Measurements from ENCODE around the gene PRR30. TPM values are rescaled to one million over a fixed set of nuclear protein-coding genes. Genes with fewer than 3 reads are reported as not detected.

The PRR30 gene
- total and polyA plus RNA-seq, 2 of the 4 experiments (the other 2 are of a cell fraction) = not detected

GRCh38 chr2:27147935-27148334 is 8.7 kb upstream of the PRR30 start:
- WGBS, 2 experiments (ENCODE audit: extremely low coverage in 2 of 2, insufficient read length in 1 of 2) = 90% methylated on average over 2 of the region's 8 CpGs; no CpG with 5 or more reads in 1 of the 2 experiments
- Histone ChIP-seq H3K23ac (ENCODE audit: low read depth, low read length) (no peak overlapping the region), H3K4ac (ENCODE audit: low read depth, low read length) (no peak overlapping the region), H3K14ac (replicated peaks; ENCODE audit: low read depth, low read length) (no peak overlapping the region), H3K4me1 (ENCODE audit: control insufficient read depth, insufficient read depth, low read length) (no peaks in the 10 kb centered on the region), H2AK9ac (replicated peaks; ENCODE audit: low read depth, low read length, poor library complexity) (no peak overlapping the region), H2AK5ac (ENCODE audit: low read depth, low read length) (no peak overlapping the region), H3K18ac (ENCODE audit: low read depth, low read length) (no peak overlapping the region), H4K8ac (ENCODE audit: low read depth in 2 of 2, low read length in 2 of 2) (no peak overlapping the region), H2AFZ (replicated peaks; ENCODE audit: low read length, poor library complexity) (no peak overlapping the region), H3K79me1 (ENCODE audit: low read depth in 1 of 2, low read length in 2 of 2) (no peaks in the 10 kb centered on the region), H2BK120ac (ENCODE audit: low read depth, low read length) (no peak overlapping the region), H4K20me1 (ENCODE audit: insufficient read depth, low read length) (no peaks in the 10 kb centered on the region), H3K4me3 (ENCODE audit: insufficient read depth, low read depth, low read length) (no peak overlapping the region), H3K9me1 (ENCODE audit: insufficient read depth, low read length) (no peaks in the 10 kb centered on the region; the same call in 1 of the 2 replicates), H3K9me3 (ENCODE audit: control insufficient read depth, insufficient read depth, low read length) (peaks cover 4% of the 10 kb centered on the region), H2BK15ac (ENCODE audit: low read depth, low read length) (no peak overlapping the region), H4K5ac (ENCODE audit: low read depth, low read length) (no peak overlapping the region), H3K27ac (ENCODE audit: insufficient read depth, low read length) (no peak overlapping the region), H3K27me3 (ENCODE audit: control insufficient read depth, insufficient read depth, low read length) (peaks cover 35% of the 10 kb centered on the region), H2BK5ac (ENCODE audit: low read depth, low read length, poor library complexity, severe bottlenecking) (no peak overlapping the region), H4K91ac (ENCODE audit: insufficient read depth, low read depth, low read length) (no peak overlapping the region), H3K4me2 (ENCODE audit: low read depth, low read length) (no peak overlapping the region), H3K36me3 (ENCODE audit: control insufficient read depth, insufficient read depth, low read length) (no peaks in the 10 kb centered on the region), H3K56ac (ENCODE audit: extremely low read depth, insufficient read depth, low read length) (no peak overlapping the region), H2BK20ac (ENCODE audit: low read depth, low read length) (no peak overlapping the region), H3K9ac (ENCODE audit: low read depth, low read length) (no peak overlapping the region)
- DNase-seq (no peak), ATAC-seq (ENCODE audit: low read depth) (no peak)
- no TSS peak for BruUV-seq (replicated peaks)
- TF ChIP-seq BHLHE40 (IDR thresholded peaks at IDR 0.05; ENCODE audit: low read depth, low read length) (no peak), CHD1 (IDR thresholded peaks at IDR 0.05; ENCODE audit: low read depth, low read length) (no peak), MXI1 (IDR thresholded peaks at IDR 0.05; ENCODE audit: borderline replicate concordance, low read depth, low read length) (no peak), NFE2L2 (IDR thresholded peaks at IDR 0.05; ENCODE audit: low read depth, low read length) (no peak), FOS (IDR thresholded peaks at IDR 0.05; ENCODE audit: low read depth, low read length) (no peak), RCOR1 (IDR thresholded peaks at IDR 0.05; ENCODE audit: insufficient replicate concordance, low read length) (no peak), MAZ (IDR thresholded peaks at IDR 0.05; ENCODE audit: borderline replicate concordance, low read depth, low read length) (no peak), RFX5 (IDR thresholded peaks at IDR 0.05; ENCODE audit: low read depth, low read length) (no peak), CEBPB (IDR thresholded peaks at IDR 0.05; ENCODE audit: low read depth, low read length) (no peak), POLR2A (IDR thresholded peaks at IDR 0.05; ENCODE audit: low read depth, low read length) (no peak)
- TF ChIP-seq, protein P1, sequence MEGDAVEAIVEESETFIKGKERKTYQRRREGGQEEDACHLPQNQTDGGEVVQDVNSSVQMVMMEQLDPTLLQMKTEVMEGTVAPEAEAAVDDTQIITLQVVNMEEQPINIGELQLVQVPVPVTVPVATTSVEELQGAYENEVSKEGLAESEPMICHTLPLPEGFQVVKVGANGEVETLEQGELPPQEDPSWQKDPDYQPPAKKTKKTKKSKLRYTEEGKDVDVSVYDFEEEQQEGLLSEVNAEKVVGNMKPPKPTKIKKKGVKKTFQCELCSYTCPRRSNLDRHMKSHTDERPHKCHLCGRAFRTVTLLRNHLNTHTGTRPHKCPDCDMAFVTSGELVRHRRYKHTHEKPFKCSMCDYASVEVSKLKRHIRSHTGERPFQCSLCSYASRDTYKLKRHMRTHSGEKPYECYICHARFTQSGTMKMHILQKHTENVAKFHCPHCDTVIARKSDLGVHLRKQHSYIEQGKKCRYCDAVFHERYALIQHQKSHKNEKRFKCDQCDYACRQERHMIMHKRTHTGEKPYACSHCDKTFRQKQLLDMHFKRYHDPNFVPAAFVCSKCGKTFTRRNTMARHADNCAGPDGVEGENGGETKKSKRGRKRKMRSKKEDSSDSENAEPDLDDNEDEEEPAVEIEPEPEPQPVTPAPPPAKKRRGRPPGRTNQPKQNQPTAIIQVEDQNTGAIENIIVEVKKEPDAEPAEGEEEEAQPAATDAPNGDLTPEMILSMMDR (conservative IDR thresholded peaks at IDR 0.05; ENCODE audit: low read depth, low read length) = no peak
- ChIA-PET CTCF (no interaction called here), POLR2A (ENCODE audit: unreplicated experiment) (no interaction called here)
- dilution Hi-C loops (cut with HindIII; ENCODE audit: low sequenced_read_pairs, unreplicated experiment) (no loop called here), intact Hi-C loops (cut with micrococcal nuclease) (no loop called here), in situ Hi-C loops (cut with MboI; ENCODE audit: low sequenced_read_pairs) (no loop called here)

Measured in IMR-90 (cell line).